Subcutaneous abdominal adipose tissue (tissue), 5 donors: ENCODE results near the gene SFT2D3.

Source experiments
- H3K27ac ChIP-seq: one replicate; pipeline ENCODE4 v1.7.0; 2013; ENCODE audit warnings: low read depth, mild to moderate bottlenecking, inconsistent platforms, low read length, moderate library complexity
- H3K27me3 ChIP-seq, 5 donors: one replicate each; pipeline ENCODE4 v1.7.0; 2013; ENCODE audit warnings: low read length in 5 of 5, inconsistent platforms in 1 of 5; ENCODE audit not compliant: control insufficient read depth in 5 of 5, insufficient read depth in 4 of 5
- H3K36me3 ChIP-seq, 5 donors: one replicate each; pipeline ENCODE4 v1.7.0; 2013; ENCODE audit warnings: low read length in 5 of 5; ENCODE audit not compliant: control insufficient read depth in 5 of 5, insufficient read depth in 5 of 5
- H3K4me1 ChIP-seq, 5 donors: one replicate each; pipeline ENCODE4 v1.7.0; 2013; ENCODE audit warnings: low read length in 5 of 5, mild to moderate bottlenecking in 3 of 5, moderate library complexity in 1 of 5; ENCODE audit not compliant: control insufficient read depth in 5 of 5, insufficient read depth in 5 of 5
- H3K4me3 ChIP-seq, 5 donors: one replicate each; pipeline ENCODE4 v1.7.0; 2013; ENCODE audit warnings: low read length in 5 of 5, low read depth in 1 of 5
- H3K9ac ChIP-seq, 5 donors: one replicate each; pipeline ENCODE4 v1.7.0; 2013; ENCODE audit warnings: low read length in 5 of 5, mild to moderate bottlenecking in 4 of 5, moderate library complexity in 3 of 5
- H3K9me3 ChIP-seq, 5 donors: one replicate each; pipeline ENCODE4 v1.7.0; 2013; ENCODE audit warnings: low read length in 5 of 5; ENCODE audit not compliant: control insufficient read depth in 5 of 5
- donor health status: healthy.
- donor health status: healthy.
- donor health status: healthy.
- donor health status: healthy.
- donor health status: healthy.

The SFT2D3 gene

DNA sequence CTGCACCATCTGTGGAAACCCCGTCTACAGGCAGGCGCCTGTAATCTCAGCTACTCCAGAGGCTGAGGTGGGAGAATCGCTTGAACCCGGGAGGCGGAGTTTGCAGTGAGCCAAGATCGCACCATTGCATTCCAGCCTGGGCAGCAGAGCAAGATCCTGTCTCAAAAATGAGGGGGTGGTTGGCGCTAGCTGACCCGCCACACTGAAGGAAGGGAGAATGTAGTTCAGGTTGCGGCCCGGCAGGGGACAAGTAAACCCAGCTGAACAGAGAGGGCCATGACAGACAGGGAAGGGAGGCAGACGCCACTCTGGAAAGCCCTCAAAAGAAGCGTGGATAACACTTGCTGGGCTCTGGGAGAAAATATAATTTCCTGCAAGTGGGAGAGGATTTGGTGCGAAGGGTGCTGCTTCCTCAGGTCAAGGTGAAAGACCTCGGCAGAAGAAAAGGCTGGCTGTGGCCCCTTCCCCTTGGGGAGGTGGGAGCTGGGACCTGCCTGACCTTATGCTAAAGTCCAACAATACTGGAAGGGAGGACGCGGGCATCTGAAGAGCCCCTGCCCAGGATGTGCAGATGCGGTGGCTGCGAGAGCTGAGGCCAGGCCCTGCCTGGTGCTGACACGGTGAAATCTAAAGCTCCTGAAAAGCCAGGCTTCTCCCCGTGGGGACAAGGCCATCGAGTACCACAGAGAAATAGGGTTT is 3.7 kb upstream of the SFT2D3 start:
- Histone ChIP-seq H3K4me1 (peaks cover 2 to 23% (median 21%) of the 10 kb centered on the region in 5 donors), H3K27me3 (no peaks in the 10 kb centered on the region), H3K27ac (no peak overlapping the region)

DNA sequence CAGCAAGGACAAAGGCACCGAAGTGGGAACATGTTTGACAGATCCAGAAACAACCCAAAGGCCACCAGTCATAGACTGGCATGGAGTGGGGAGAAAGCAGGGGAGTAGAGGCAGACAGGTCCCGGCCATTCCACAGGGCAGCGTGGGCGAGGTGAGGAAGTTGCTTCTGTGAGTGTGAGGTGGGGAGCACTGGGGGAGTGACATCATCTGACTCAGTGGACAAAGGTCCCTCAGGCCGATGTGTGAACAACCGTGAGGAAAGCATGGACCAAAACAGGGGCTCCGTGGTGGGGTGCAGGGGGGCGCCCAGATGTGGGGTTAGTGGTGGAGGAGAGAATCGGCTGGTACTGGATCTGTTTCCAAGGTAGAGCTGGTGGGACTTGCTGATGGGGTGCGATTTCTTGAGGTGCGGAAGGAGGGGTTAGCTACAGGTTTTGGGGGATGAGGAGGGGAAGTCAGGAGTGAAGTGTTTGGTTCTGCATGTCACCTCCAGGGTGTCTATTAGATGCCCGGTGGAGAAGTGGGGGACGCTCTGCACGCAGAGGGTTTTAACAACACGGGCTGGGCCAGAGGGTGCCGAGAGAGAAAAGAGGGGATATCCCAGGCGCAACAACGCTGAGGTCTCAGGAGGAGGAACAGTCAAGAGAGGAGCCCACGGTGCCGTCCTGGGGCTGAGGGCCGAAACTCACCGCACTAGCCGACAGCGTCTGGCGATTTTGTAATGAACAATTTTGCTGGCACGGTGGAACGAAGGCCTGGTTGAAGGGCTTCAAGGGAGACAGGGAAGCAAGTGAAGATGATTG is 2.5 kb upstream of the SFT2D3 start:
- H3K4me3 ChIP-seq: no peak overlapping the region
- no peak overlapping the region for H3K27ac ChIP-seq
- H3K27me3 ChIP-seq: no peaks in the 10 kb centered on the region
- H3K36me3 ChIP-seq: peaks cover 0 to 4% (median 0%) of the 10 kb centered on the region in 5 donors
- H3K9ac ChIP-seq: no peak overlapping the region
- H3K4me1 ChIP-seq: peaks cover 5 to 32% (median 32%) of the 10 kb centered on the region in 5 donors
- H3K9me3 ChIP-seq: no peaks in the 10 kb centered on the region

More for the DNA sequence above, 3.7 kb upstream of the SFT2D3 start:
- no peak overlapping the region for H3K9ac ChIP-seq
- no peaks in the 10 kb centered on the region for H3K9me3 ChIP-seq
- H3K4me3 ChIP-seq: no peak overlapping the region
- H3K36me3 ChIP-seq: no peaks in the 10 kb centered on the region

DNA sequence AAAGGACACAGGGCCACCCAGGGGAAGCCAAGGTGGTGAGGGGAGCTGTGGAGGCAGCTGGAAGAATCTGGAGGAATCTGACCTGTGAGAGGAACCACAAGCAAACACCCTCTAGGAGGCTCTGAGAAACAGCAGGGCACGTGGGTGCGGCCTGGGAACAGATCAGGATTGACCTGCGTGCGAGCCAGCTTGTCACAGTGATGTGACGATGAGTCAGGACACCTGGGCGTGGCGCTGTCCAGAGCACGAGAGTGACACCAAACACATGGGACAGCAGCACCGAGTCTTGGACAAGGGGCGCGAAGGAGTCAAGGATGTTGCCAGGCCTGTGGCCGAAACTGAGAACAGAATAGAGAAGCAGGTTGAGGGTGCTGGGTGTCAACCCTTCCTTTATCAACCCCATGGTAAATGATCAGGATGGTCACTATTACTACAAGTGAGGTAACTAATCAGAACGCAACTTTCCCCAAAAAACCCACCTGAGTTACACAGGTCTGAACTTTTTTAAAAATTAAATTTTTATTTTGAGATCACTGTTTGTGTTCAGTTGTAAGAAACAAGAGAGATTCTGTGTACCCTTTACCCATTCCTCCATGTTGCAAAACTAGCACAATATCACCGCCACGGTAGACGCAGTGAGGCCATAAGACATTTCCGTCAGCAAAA is 637 bp upstream of the SFT2D3 start:
- H3K4me3 ChIP-seq: peak overlapping the region; percentile 78 to 94 (median 88)
- H3K9ac ChIP-seq: peak overlapping the region; percentile 68 to 81 (median 79)
- peak overlapping the region; percentile 93 for H3K27ac ChIP-seq
- peaks cover 5 to 45% (median 38%) of the 10 kb centered on the region in 5 donors for H3K4me1 ChIP-seq
- H3K27me3 ChIP-seq: no peaks in the 10 kb centered on the region
- H3K9me3 ChIP-seq: no peaks in the 10 kb centered on the region
- peaks cover 0 to 4% (median 0%) of the 10 kb centered on the region in 5 donors for H3K36me3 ChIP-seq

DNA sequence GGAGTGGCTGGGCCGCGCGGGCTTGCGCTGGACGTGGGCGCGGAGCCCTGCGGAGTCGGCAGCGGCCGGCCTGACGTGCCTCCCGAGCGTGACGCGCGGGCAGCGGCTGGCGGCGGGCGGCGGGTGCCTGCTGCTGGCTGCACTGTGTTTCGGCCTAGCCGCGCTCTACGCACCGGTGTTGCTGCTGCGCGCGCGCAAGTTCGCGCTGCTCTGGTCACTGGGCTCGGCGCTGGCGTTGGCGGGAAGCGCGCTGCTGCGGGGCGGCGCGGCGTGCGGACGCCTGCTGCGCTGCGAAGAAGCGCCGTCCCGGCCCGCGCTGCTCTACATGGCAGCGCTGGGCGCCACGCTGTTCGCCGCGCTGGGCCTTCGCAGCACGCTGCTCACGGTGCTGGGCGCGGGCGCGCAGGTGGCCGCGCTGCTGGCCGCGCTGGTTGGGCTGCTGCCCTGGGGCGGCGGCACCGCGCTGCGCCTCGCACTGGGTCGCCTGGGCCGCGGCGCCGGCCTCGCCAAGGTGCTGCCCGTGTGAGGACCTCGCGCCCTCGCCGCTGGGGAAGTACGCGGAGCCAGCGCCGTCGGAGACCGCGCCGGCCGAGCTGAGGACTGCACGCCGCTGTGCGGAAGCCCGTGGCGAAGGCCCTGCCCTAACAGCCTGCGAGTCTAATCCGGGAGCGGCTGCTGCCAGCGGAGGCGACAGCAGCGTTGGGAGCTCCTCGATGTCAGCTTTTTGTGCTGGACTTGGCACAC is 526 bp downstream of the SFT2D3 start:
- Histone ChIP-seq H3K9ac (peak overlapping the region; percentile 22 to 81 (median 77)), H3K4me1 (peaks cover 8 to 57% (median 44%) of the 10 kb centered on the region in 5 donors), H3K27me3 (no peaks in the 10 kb centered on the region), H3K4me3 (peak overlapping the region; percentile 40 to 94 (median 79)), H3K9me3 (no peaks in the 10 kb centered on the region), H3K27ac (peak overlapping the region; percentile 93), H3K36me3 (peaks cover 0 to 13% (median 3%) of the 10 kb centered on the region in 5 donors)

DNA sequence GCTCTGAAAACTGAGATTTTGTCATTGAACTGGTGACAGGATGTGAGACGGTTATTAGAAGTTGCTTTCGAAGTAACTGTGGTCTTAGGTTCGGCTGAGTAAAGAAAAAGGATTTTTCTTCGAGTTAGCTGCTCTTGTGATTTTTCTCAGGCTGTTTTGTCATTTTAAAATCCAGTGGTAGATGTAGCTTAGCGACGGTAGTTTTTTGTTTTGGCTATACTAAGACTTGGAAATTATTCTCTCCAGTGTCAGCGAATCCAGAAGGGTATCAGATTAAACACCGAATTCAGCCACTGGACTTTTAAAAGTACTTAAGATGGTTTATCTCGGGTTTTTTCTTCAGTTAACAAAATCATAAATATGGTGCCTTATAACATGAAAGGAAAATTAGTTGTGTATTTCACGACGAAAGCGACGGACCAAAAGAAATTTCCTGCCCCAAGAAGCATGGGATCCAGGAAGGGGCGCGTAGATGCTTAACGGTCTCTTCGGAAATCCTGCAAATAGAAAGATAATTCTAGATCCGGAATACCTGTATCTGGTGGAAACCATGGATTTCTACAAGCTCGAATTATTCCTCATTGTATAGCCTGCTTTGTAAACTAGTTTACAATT is 1.2 kb downstream of the SFT2D3 start:
- Histone ChIP-seq H3K36me3 (peaks cover 0 to 17% (median 8%) of the 10 kb centered on the region in 5 donors), H3K9me3 (no peaks in the 10 kb centered on the region), H3K9ac (peak overlapping the region; percentile 22 to 79 (median 64)), H3K27ac (peak overlapping the region; percentile 93), H3K4me3 (peak overlapping the region; percentile 40 to 94 (median 79)), H3K27me3 (no peaks in the 10 kb centered on the region), H3K4me1 (peaks cover 8 to 63% (median 44%) of the 10 kb centered on the region in 5 donors)

DNA sequence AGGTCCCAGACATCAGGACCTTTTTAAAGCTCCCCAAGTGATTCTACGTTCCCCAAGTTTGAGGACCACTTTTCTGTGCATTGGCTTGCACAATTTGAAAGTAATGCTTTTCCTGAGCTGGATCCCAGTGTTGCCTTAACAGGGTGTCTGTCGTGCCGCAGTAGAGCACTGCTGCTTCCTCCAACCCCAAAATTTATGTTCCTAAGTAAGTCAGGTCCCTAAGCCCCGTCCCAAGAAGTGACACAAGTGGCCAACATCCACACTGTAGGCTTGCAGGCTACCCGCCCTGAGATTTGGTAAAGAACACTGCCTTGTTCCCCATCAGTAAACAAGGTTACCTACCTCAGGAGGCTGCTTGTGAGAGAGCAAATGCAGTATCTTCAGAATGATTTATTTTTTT is 2.0 kb downstream of the SFT2D3 start:
- no peak overlapping the region for H3K27ac ChIP-seq
- H3K4me1 ChIP-seq: peaks cover 8 to 71% (median 50%) of the 10 kb centered on the region in 5 donors
- no peaks in the 10 kb centered on the region for H3K9me3 ChIP-seq
- no peak overlapping the region for H3K9ac ChIP-seq
- H3K36me3 ChIP-seq: peaks cover 0 to 25% (median 15%) of the 10 kb centered on the region in 5 donors
- H3K27me3 ChIP-seq: no peaks in the 10 kb centered on the region
- peak overlapping the region in 2 of 5 donors; percentile 16 to 78 for H3K4me3 ChIP-seq

DNA sequence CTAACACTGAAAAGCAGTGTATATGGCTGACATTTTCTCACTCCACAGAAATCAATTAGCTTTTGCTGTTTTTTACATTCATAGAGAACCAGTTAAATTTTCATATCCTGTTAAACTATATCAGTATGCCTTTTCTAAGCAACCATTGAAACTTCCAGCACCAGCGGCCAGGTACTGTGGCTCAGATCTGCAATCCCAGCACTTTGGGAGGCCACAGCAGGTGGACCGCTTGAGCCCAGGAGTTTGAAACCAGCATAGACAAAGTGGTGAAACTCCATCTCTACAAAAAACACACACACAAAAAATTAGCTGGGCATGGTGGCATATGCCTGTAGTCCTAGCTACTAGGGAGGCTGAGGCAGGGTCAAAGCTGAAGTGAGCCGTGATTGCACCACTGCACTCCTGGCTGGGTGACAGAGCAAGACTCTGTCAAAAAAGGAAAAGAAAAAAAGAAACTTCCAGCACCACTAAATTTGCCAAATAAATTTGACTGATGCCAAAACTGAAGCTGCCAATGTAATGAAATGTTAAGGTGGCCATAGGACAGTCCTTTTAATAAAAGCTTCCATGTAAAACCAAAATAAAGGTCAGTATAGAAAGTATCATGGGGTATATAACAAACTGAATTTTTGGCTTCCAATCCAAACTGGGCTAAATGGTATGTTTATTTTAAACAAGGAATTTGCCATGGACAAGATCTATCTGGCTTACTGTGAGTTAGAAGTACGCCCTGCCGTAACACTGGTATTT is 3.5 kb downstream of the SFT2D3 start:
- Histone ChIP-seq H3K4me3 (no peak overlapping the region), H3K27me3 (no peaks in the 10 kb centered on the region), H3K9ac (no peak overlapping the region), H3K36me3 (peaks cover 0 to 39% (median 28%) of the 10 kb centered on the region in 5 donors), H3K9me3 (no peaks in the 10 kb centered on the region), H3K4me1 (peaks cover 9 to 77% (median 54%) of the 10 kb centered on the region in 5 donors), H3K27ac (peak overlapping the region; percentile 67)

DNA sequence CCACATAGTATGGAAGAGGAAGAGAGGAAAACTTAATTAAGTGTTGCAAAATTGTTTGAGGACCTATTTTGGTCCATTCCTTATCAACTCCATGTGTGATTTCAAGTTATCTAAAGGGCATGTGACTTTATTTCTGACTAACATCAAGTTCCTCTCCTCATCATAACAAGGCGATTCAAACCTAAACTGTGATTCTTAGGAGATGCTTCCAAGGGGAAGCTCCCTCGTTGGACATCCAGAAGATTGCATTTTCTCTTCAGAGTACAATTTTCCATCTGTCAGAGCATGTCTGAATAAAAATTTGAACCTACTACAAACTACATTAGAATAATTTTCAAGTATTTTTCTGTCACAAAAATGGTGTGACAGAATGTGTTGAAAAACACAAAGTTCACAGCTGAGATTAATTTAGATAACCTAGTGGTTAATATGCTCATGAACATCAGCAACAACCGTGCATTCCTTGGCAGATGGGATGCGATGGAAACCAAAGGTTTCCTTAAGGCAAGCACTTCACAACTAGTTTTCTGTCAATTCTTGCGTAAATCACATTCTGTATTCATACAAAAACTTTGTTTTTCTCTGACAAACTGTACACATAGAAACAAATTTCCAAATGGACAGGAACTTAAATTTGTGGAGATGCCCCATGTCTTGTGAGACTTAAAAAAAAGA is 4.2 kb downstream of the SFT2D3 start:
- H3K9me3 ChIP-seq: no peaks in the 10 kb centered on the region
- no peak overlapping the region for H3K4me3 ChIP-seq
- peaks cover 9 to 79% (median 53%) of the 10 kb centered on the region in 5 donors for H3K4me1 ChIP-seq
- peak overlapping the region; percentile 67 for H3K27ac ChIP-seq
- H3K36me3 ChIP-seq: peaks cover 0 to 43% (median 28%) of the 10 kb centered on the region in 5 donors
- no peak overlapping the region for H3K9ac ChIP-seq
- H3K27me3 ChIP-seq: no peaks in the 10 kb centered on the region
